HG03558 (cell line): ENCODE measurements around the gene STRADA.
A peak's percentile ranks its signal among the peaks of the same experiment; 100 is the strongest.

Source experiments
- ATAC-seq: cut with Tn5 transposase; IDR thresholded peaks from one replicate; pipeline ENCODE4 v1.9.1; 2021; ENCODE audit warnings: moderate number of reproducible peaks; ENCODE audit not compliant: unreplicated experiment; ENCODE audit errors: extremely low read depth

The STRADA gene

DNA sequence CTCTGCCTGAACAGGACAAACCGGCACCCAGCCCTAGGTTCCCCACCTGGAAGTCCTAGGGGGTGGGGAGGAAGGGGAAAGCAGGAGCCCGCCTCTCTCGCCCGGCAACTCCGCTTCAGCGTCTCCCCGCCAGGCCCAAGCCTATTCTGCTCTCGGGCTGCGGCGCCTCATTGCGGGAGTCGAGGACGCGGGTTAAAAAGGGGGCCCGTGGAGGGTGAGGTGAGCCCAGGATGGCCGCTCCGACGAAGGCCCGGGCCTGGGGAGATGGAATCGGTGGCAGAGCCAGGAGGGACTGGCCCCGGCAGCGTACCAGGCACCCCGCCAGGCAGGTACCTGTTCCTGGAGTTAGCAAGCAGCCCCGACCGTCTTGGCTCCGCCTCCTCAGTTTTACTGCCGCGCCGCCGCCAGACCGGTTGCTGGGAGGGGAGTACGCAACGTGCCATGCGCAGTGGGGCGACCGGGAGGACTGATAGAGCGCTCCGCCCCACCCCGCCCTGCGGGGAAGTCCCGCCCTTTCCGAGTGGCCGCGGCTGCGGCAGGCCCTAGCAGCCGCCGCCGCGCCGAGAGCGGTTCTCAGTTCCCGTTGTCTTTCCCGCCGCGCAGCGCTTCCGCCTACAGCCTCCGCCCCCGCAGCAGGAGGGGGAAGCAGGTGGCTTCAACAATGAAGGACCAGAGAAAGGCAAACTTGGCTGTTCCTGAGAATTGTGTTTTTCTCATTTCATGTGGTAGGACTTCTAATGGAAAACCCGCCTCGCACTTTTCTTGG lies at the start of gene STRADA:
Gene STRADA, minus strand, starts transcription at position 392 of the 766 bp plus-strand sequence. CDS start 13,430 bp downstream, outside the sequence.
- peak; percentile 66 for ATAC-seq

GRCh38 chr17:63790057-63790456 lies 48.5 kb upstream of the STRADA start:
- no peak for ATAC-seq

- no peak for ATAC-seq
Observed at GRCh38 chr17:63786971-63787711, 45.5 kb upstream of the STRADA start.

DNA sequence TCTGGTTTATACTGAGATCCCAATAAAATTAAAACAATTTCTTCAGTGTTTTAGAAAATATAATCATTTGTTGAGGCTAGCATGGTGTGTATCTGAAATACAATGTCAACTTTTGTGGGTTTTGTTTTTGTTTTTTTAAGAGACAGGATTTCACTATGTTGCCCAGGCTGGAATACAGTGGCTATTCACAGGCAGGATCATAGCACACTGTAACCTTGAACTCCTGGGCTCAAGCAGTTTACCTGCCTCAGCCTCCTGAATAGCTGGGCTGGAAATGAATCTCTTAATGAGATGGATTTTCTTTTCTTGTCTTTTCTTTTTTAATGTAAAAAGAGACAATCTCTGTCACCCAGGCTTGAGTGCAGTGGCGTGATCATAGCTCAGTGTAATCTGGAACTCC lies 44.5 kb upstream of the STRADA start:
- no peak for ATAC-seq

GRCh38 chr17:63785556-63785955 lies 44.0 kb upstream of the STRADA start:
- ATAC-seq: no peak

DNA sequence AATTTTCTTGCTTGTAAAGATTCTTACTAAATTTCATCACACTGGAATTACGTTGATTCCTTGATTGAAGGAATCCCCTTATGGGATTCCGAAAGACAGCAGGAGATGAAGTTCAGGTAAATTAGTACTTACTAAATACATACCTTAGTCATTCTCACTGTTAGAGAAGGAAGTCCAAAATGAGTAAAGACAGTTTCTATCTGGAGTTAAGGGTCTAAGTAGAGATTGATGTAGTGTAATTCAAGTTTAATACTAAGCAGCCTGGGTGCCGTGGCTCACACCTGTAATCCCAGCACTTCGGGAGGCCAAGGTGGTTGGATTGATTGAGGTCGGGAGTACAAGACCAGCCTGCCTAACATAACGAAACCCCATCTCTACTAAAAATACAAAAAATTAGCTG lies 41.9 kb upstream of the STRADA start:
- no peak for ATAC-seq

DNA sequence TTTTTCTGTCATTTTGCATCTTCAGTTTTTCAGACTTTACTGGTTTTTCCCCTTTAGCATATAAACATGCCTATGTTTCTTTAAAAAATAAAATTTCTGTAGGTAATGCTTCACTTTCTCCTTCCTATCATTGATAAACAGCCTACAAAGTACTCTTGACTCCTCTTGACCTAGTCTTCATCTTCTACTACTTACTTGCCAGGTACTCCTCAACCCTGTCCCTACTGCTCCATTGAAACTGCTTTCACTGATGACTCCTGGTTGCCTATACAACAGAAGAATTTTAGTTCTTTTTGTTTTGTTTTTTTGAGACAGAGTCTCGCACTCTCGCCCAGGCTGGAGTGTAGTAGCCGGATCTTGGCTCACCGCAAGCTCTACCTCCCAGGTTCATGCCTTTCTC lies 39.3 kb upstream of the STRADA start:
- no peak for ATAC-seq

GRCh38 chr17:63780507-63780906 lies 38.9 kb upstream of the STRADA start:
- ATAC-seq: no peak

- no peak for ATAC-seq
Observed at GRCh38 chr17:63775420-63775819, 33.8 kb upstream of the STRADA start.

DNA sequence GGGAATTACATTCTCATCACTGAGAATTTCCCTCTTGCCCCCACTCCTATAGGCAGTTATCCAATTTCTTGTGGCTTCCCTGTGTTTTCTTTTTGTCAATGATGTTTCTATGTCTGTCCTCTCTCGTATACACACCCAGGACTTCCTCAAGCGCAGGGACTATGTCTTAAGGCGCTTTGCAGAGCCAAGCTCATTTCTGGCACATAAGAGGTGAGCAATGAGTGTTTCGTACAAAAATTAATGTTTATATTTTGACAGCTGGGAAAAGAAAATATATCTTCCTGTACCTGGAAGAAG lies 33.3 kb upstream of the STRADA start:
- ATAC-seq: no peak

DNA sequence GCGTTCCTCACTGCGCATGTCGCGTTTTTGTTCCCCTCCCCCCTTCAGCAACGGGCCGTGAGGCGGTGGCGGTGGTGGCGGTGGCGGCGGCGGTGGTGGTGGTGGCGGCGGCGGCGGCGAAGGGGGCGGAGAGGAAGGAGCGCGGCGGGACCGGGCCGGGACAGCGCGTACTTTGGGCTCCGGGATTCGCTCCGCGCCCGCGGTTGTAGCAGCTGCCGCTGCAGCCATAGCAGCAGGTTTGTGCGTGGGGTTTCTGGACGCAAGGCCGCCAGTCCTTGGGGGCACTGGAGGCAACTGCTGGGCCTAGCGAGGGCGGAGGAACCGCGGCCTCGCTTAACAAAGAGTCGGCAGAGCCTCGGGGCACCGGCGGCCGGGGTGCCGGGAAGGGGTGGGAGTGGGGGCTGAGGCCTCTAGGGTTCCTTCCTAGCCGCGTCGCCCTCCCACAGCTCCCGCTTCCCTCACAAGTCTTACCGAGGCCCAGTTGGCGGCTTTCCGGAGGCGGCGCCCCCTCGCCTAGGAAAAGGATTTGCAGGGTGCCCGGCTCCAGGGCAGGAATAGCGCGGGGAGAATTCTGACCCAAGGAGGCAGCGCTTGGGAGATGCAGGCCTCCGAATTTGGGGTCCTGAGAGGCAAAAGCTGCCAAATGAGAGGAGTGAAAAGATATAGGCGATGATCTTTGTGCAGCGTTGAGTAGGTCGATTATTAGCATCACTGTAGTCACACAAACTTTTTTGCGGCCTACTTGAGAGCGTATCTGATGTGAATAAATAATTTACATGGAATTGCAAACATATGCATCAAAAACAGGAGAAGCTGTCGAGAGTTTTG lies 32.8 kb upstream of the STRADA start, which contains the start of gene DDX42:
Gene DDX42, plus strand, starts transcription at position 30 of the 828 bp plus-strand sequence. CDS start 12,880 bp downstream, outside the sequence.
- no peak for ATAC-seq

- ATAC-seq: peak; percentile 72
Observed at GRCh38 chr17:63773272-63774140, 31.9 kb upstream of the STRADA start, which contains the start of gene CCDC47. CCDC47 (minus strand) TSS chr17:63773597; CDS start chr17:63766175, 7,422 bp downstream.

DNA sequence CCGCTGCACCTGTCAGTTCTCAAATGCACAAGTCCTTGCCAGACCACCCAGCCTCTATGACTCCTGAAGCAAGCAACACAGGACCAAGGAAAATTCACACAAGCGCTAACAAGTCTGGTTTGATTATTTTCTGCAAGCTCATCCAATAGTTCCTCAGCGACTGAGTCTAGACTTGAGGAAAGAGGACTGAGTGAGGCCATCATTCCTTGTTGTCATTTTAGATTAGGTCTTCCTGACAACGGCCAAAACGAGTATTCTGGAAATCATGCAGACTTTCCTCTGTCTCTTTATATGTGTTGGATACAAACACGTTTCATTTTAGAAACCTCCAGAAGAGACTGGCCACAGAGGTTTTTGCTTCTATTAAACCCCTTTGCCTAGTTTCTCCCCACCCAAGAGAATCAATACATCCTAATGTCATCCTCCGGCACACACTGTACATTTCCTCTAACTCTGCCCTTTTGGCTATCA lies 31.2 kb upstream of the STRADA start:
- no peak for ATAC-seq

- no peak for ATAC-seq
Observed at GRCh38 chr17:63768433-63768832, 26.8 kb upstream of the STRADA start.

GRCh38 chr17:63766754-63767153 lies 25.2 kb upstream of the STRADA start:
- ATAC-seq: no peak

DNA sequence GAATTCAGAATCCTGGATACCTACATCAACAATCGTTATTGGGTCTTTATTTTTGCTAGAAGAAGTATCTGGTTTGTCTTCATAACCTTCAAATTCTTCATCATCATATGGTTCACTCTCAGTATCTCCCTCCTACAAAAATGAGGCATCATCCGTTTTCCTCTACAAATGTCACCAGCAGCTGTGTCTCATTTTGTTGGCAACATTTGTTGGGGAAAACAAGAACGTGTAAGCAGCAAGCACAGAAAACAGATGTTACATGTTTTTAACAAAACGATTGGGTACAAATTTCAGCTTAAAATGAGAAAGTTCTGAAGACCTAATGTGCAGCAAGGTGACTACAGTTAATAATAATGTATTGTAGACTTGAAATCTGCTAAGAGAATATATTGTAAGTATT lies 23.1 kb upstream of the STRADA start:
- no peak for ATAC-seq

DNA sequence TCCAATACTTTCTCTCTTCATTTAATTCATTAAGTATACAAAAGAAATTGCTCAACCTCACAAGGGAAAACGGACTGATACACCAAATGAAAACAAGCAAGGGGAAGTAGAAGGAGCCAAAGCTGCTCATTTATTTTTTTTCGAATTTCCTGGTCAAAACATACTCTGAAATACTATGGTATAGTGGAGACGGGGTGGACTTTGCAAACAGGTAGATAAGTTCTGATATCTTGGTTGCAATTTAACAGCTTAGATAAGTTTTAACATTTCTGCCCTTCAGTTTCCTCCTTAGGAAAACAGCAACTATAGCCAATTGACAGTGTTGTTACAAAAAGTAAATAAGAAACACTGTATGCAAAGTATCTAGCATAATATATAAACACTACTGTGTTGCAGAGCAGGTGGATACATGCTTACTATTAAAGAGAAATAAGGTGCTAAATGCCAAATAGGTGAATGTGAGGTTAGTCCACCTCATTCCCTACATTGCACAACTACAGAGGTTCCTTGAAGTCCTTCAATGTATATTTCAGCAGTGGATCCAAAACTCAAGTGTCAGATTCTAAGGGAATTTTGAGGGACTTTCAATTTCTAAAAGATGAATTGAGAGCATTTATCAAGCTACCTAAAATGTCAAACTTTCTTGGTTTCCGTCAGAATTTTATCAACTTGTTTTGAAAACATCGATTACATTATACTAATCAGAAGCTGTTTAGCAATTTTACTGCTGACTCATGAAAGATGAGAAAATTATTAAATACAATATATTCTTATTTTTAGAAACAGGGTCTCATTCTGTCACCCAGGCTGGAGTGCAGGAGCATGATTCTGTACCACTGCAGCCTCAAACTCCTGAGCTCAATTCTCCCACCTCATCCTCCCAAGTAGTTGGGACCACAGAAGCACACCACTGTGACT lies 20.8 kb upstream of the STRADA start:
- ATAC-seq: no peak

GRCh38 chr17:63760771-63761539 lies 19.4 kb upstream of the STRADA start:
- no peak for ATAC-seq
